ENCODE measurements around the gene SEMA3C.

Gene SEMA3C

GRCh38 chr7:80900583-80901576, 18.0 kb downstream of the SEMA3C start:
- H3K9ac ChIP-seq (ENCODE audit: low read depth, low read length, poor library complexity, severe bottlenecking), result no peak overlapping the region

GRCh38 chr7:80896906-80897598, 21.8 kb downstream of the SEMA3C start:
- TF ChIP-seq EZH2phosphoT487 (IDR thresholded peaks at IDR 0.05; ENCODE audit: borderline replicate concordance) (no peak), CTCF (conservative IDR thresholded peaks at IDR 0.05; ENCODE audit: low read length) (no peak)
- Histone ChIP-seq H3F3A (ENCODE audit: low read depth) (no peaks in the 10 kb centered on the region), H3K79me2 (ENCODE audit: insufficient read depth, low read length) (no peaks in the 10 kb centered on the region), H2AFZ (ENCODE audit: low read length) (no peak overlapping the region), H3K4me3 (ENCODE audit: low read length, poor library complexity, severe bottlenecking) (no peak overlapping the region), H3K4me1 (ENCODE audit: insufficient read depth, low read length, poor library complexity, severe bottlenecking) (no peaks in the 10 kb centered on the region), H3K9me3 (ENCODE audit: insufficient read depth, low read depth, low read length) (no peaks in the 10 kb centered on the region), H3K9me2 (replicated peaks; ENCODE audit: low read depth, low read length) (no peaks in the 10 kb centered on the region), H3K4me2 (ENCODE audit: low read depth, low read length, poor library complexity, severe bottlenecking) (no peak overlapping the region), H3K36me3 (ENCODE audit: insufficient read depth, low read length) (no peaks in the 10 kb centered on the region), H3K27me3 (ENCODE audit: insufficient read depth, low read length, poor library complexity, severe bottlenecking) (no peaks in the 10 kb centered on the region), H3K9ac (ENCODE audit: low read depth, low read length, poor library complexity, severe bottlenecking) (no peak overlapping the region), H4K20me1 (ENCODE audit: insufficient read depth, low read length, poor library complexity, severe bottlenecking) (no peaks in the 10 kb centered on the region)

More at GRCh38 chr7:80900583-80901576, 18.0 kb downstream of the SEMA3C start:
- H3K9me2 ChIP-seq (replicated peaks; ENCODE audit: low read depth, low read length), result no peaks in the 10 kb centered on the region
- H3K9me3 ChIP-seq (ENCODE audit: insufficient read depth, low read depth, low read length), result no peaks in the 10 kb centered on the region
- H3F3A ChIP-seq (ENCODE audit: low read depth), result no peaks in the 10 kb centered on the region
- no peaks in the 10 kb centered on the region for H3K79me2 ChIP-seq (ENCODE audit: insufficient read depth, low read length)
- H3K4me2 ChIP-seq (ENCODE audit: low read depth, low read length, poor library complexity, severe bottlenecking), result no peak overlapping the region
- H2AFZ ChIP-seq (ENCODE audit: low read length), result no peak overlapping the region
- H3K36me3 ChIP-seq (ENCODE audit: insufficient read depth, low read length), result no peaks in the 10 kb centered on the region
- TF ChIP-seq CTCF (conservative IDR thresholded peaks at IDR 0.05; ENCODE audit: low read length) (no peak), EZH2phosphoT487 (IDR thresholded peaks at IDR 0.05; ENCODE audit: borderline replicate concordance) (no peak)
- no peak overlapping the region for H3K4me3 ChIP-seq (ENCODE audit: low read length, poor library complexity, severe bottlenecking)
- no peaks in the 10 kb centered on the region for H4K20me1 ChIP-seq (ENCODE audit: insufficient read depth, low read length, poor library complexity, severe bottlenecking)
- no peaks in the 10 kb centered on the region for H3K27me3 ChIP-seq (ENCODE audit: insufficient read depth, low read length, poor library complexity, severe bottlenecking)
- no peaks in the 10 kb centered on the region for H3K4me1 ChIP-seq (ENCODE audit: insufficient read depth, low read length, poor library complexity, severe bottlenecking)

GRCh38 chr7:80895056-80895455, 23.8 kb downstream of the SEMA3C start:
- Histone ChIP-seq H4K20me1 (ENCODE audit: insufficient read depth, low read length, poor library complexity, severe bottlenecking) (no peaks in the 10 kb centered on the region), H3K4me3 (ENCODE audit: low read length, poor library complexity, severe bottlenecking) (no peak overlapping the region), H3K4me1 (ENCODE audit: insufficient read depth, low read length, poor library complexity, severe bottlenecking) (no peaks in the 10 kb centered on the region), H3K9me2 (replicated peaks; ENCODE audit: low read depth, low read length) (no peaks in the 10 kb centered on the region), H3K4me2 (ENCODE audit: low read depth, low read length, poor library complexity, severe bottlenecking) (no peak overlapping the region), H3K27me3 (ENCODE audit: insufficient read depth, low read length, poor library complexity, severe bottlenecking) (no peaks in the 10 kb centered on the region), H3K79me2 (ENCODE audit: insufficient read depth, low read length) (no peaks in the 10 kb centered on the region), H3K36me3 (ENCODE audit: insufficient read depth, low read length) (no peaks in the 10 kb centered on the region), H3F3A (ENCODE audit: low read depth) (no peaks in the 10 kb centered on the region), H2AFZ (ENCODE audit: low read length) (no peak overlapping the region), H3K9me3 (ENCODE audit: insufficient read depth, low read depth, low read length) (no peaks in the 10 kb centered on the region), H3K9ac (ENCODE audit: low read depth, low read length, poor library complexity, severe bottlenecking) (no peak overlapping the region)
- no peak for TF ChIP-seq CTCF (conservative IDR thresholded peaks at IDR 0.05; ENCODE audit: low read length)
- no peak for TF ChIP-seq EZH2phosphoT487 (IDR thresholded peaks at IDR 0.05; ENCODE audit: borderline replicate concordance)

All from Loucy (cell line).